ENCODE data around the gene CELF2.

The CELF2 gene

GRCh38 chr10:11161910-11162309, 144.2 kb downstream of the CELF2 start:
- no peak for TF ChIP-seq EZH2phosphoT487 (IDR thresholded peaks at IDR 0.05; ENCODE audit: borderline replicate concordance, low read length)
- no peak for TF ChIP-seq CTCF (IDR thresholded peaks at IDR 0.05; ENCODE audit: low read depth, low read length, poor library complexity, severe bottlenecking)
- peaks cover 89% of the 10 kb centered on the region for H3K27me3 ChIP-seq (ENCODE audit: control insufficient read depth, low read length)
- no peaks in the 10 kb centered on the region for H3K79me2 ChIP-seq (ENCODE audit: control insufficient read depth, low read length)
- H3K4me2 ChIP-seq (ENCODE audit: low read length) = no peak overlapping the region
- no peaks in the 10 kb centered on the region for H4K20me1 ChIP-seq (ENCODE audit: control insufficient read depth, insufficient read depth, low read depth, low read length)
- no peak overlapping the region for H3K4me3 ChIP-seq (ENCODE audit: low read length)
- peaks cover 3% of the 10 kb centered on the region; the same call in 1 of the 2 replicates for H3F3A ChIP-seq (ENCODE audit: control insufficient read depth, insufficient read depth)
- no peaks in the 10 kb centered on the region for H3K9me3 ChIP-seq (ENCODE audit: control insufficient read depth, insufficient read depth, low read length)
- H3K4me1 ChIP-seq (ENCODE audit: control insufficient read depth, low read length) = peaks cover 52% of the 10 kb centered on the region
- H3K36me3 ChIP-seq (ENCODE audit: control insufficient read depth, low read length) = no peaks in the 10 kb centered on the region
- no peak overlapping the region for H3K27ac ChIP-seq (ENCODE audit: low read depth, low read length)
- H3K9me2 ChIP-seq (replicated peaks; ENCODE audit: control insufficient read depth, low read length) = no peaks in the 10 kb centered on the region

GRCh38 chr10:11162828-11163599, 145.3 kb downstream of the CELF2 start:
- peak overlapping the region; percentile 73 for H3K4me3 ChIP-seq (ENCODE audit: low read length)
- no peak overlapping the region for H3K27ac ChIP-seq (ENCODE audit: low read depth, low read length)
- peaks cover 89% of the 10 kb centered on the region for H3K27me3 ChIP-seq (ENCODE audit: control insufficient read depth, low read length)
- H3K9me3 ChIP-seq (ENCODE audit: control insufficient read depth, insufficient read depth, low read length) = no peaks in the 10 kb centered on the region
- H3K4me1 ChIP-seq (ENCODE audit: control insufficient read depth, low read length) = peaks cover 52% of the 10 kb centered on the region
- TF ChIP-seq CTCF (IDR thresholded peaks at IDR 0.05; ENCODE audit: low read depth, low read length, poor library complexity, severe bottlenecking) = no peak
- no peak for TF ChIP-seq EZH2phosphoT487 (IDR thresholded peaks at IDR 0.05; ENCODE audit: borderline replicate concordance, low read length)
- H3K36me3 ChIP-seq (ENCODE audit: control insufficient read depth, low read length) = no peaks in the 10 kb centered on the region
- H3K79me2 ChIP-seq (ENCODE audit: control insufficient read depth, low read length) = no peaks in the 10 kb centered on the region
- peak overlapping the region; percentile 93 for H3K4me2 ChIP-seq (ENCODE audit: low read length)
- no peaks in the 10 kb centered on the region for H3K9me2 ChIP-seq (replicated peaks; ENCODE audit: control insufficient read depth, low read length)
- no peaks in the 10 kb centered on the region for H4K20me1 ChIP-seq (ENCODE audit: control insufficient read depth, insufficient read depth, low read depth, low read length)
- peaks cover 3% of the 10 kb centered on the region; the same call in 1 of the 2 replicates for H3F3A ChIP-seq (ENCODE audit: control insufficient read depth, insufficient read depth)

GRCh38 chr10:11163780-11164550, 146.3 kb downstream of the CELF2 start:
- peak overlapping the region; percentile 93 for H3K4me2 ChIP-seq (ENCODE audit: low read length)
- H3K27ac ChIP-seq (ENCODE audit: low read depth, low read length) = no peak overlapping the region
- no peaks in the 10 kb centered on the region for H3K9me2 ChIP-seq (replicated peaks; ENCODE audit: control insufficient read depth, low read length)
- TF ChIP-seq EZH2phosphoT487 (IDR thresholded peaks at IDR 0.05; ENCODE audit: borderline replicate concordance, low read length) = no peak
- TF ChIP-seq CTCF (IDR thresholded peaks at IDR 0.05; ENCODE audit: low read depth, low read length, poor library complexity, severe bottlenecking) = no peak
- H4K20me1 ChIP-seq (ENCODE audit: control insufficient read depth, insufficient read depth, low read depth, low read length) = no peaks in the 10 kb centered on the region
- peaks cover 3% of the 10 kb centered on the region; the same call in 1 of the 2 replicates for H3F3A ChIP-seq (ENCODE audit: control insufficient read depth, insufficient read depth)
- peak overlapping the region; percentile 73 for H3K4me3 ChIP-seq (ENCODE audit: low read length)
- no peaks in the 10 kb centered on the region for H3K36me3 ChIP-seq (ENCODE audit: control insufficient read depth, low read length)
- no peaks in the 10 kb centered on the region for H3K79me2 ChIP-seq (ENCODE audit: control insufficient read depth, low read length)
- H3K27me3 ChIP-seq (ENCODE audit: control insufficient read depth, low read length) = peaks cover 89% of the 10 kb centered on the region
- H3K4me1 ChIP-seq (ENCODE audit: control insufficient read depth, low read length) = peaks cover 52% of the 10 kb centered on the region
- H3K9me3 ChIP-seq (ENCODE audit: control insufficient read depth, insufficient read depth, low read length) = no peaks in the 10 kb centered on the region

Data from DOHH2 (cell line).